Nucleus accumbens (tissue), 56 donors: ENCODE measurements around the gene TSPAN32.
A peak's percentile ranks its signal among the peaks of the same experiment; 100 is the strongest.
"Not testable (repeated sequence)": the region's sequence is repeated elsewhere in the genome, so short reads cannot be mapped to it uniquely, and the experiment has no call there.

Experiments
- DNase-seq, 56 donors: peaks; one replicate each; lab custom pipeline; 2025; lab: John Stamatoyannopoulos, UW

The TSPAN32 gene

DNA sequence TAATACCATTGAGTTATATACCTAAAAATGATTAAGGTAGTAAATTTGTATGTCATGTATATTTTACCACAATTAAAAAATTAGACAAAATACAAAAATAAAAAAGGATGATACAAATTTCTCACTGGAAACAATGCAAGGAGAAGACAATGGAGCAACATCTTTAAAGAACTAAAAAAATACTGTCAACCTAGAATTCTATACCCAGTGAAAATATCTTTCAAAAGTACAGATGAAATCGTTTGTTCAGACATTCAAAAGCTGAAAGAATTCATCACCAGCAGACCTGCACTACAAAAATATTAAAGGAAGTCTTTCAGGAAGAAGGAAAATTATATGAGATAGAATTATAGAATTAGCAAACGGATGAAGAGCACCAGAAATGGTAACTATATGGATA lies 21.6 kb upstream of the TSPAN32 start:
- DNase-seq: no peak

- DNase-seq: not testable (repeated sequence)
These were observed 15.5 kb upstream of the TSPAN32 start for GRCh38 chr11:2286350-2286749.

GRCh38 chr11:2287091-2287490 lies 14.7 kb upstream of the TSPAN32 start:
- DNase-seq: no peak

DNA sequence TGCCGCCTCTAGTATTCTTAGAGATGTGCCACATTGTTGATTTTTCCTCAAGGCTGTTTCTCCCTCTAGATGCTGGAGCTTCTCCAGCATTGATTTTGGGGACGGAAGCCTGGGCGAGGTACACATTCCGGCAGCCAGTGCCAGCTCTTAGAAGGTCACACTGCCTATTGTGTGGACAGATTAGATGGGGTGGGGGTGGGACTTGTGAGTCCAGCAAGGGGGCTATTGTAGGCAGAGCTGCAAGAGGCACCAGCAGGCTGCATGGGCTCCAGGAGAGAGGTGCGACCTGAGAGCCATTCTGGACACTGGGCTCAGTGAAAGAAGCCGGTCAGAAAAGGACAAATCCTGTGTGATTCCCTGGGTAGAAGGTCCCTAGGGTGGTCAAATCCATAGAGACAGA lies 12.5 kb upstream of the TSPAN32 start:
- no peak for DNase-seq

GRCh38 chr11:2289859-2290258 lies 12.0 kb upstream of the TSPAN32 start:
- no peak for DNase-seq

- no peak for DNase-seq
These were observed 11.4 kb upstream of the TSPAN32 start for GRCh38 chr11:2290351-2290841.

DNA sequence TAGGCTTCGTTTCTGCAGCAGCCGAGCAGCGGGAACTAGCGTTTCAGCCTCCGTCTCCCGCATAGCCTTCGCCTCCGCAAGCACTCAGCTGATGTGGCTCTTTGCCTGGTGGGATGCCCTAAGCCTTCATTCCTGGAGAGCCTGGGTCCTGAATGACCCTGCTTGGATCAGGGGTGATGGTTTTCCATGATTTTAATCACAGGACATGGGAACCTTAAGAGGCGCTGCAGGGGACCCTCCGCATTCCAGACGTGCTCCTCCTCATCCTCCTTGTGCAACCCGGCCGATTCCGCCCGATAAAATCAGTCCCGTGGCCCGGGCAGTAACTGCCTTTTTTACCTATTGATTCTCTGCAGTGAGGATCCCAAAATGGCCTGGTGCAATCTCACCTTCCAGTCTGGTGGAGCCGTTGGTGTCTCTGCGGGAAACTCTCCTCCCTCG lies 8.3 kb upstream of the TSPAN32 start:
- no peak for DNase-seq

- DNase-seq: peak in 1 of 56 donors; percentile 20
These were observed 7.6 kb upstream of the TSPAN32 start for GRCh38 chr11:2293984-2294925.

DNA sequence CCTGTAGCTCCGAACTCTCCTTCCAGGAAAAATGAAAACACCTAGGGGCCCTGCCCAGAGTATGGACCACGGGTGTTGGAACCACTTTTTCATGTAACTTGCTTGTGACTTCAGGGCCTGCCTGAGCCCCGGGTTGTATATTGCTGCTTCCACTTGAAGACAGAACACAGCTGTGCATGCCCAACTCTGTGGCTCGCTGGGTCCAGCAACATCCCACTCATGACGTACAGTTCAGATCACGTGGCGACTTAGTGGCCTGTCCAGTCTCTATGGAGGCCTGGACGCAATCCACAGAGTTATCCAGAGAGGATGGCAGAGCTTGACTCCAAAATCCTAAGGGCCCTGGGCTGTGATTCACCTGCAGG lies 6.9 kb upstream of the TSPAN32 start:
- no peak for DNase-seq

- DNase-seq: no peak
These were observed 5.6 kb upstream of the TSPAN32 start for GRCh38 chr11:2295971-2296912.

GRCh38 chr11:2296913-2297622 lies 4.7 kb upstream of the TSPAN32 start:
- no peak for DNase-seq

- no peak for DNase-seq
These were observed 4.2 kb upstream of the TSPAN32 start for GRCh38 chr11:2297623-2298030.

DNA sequence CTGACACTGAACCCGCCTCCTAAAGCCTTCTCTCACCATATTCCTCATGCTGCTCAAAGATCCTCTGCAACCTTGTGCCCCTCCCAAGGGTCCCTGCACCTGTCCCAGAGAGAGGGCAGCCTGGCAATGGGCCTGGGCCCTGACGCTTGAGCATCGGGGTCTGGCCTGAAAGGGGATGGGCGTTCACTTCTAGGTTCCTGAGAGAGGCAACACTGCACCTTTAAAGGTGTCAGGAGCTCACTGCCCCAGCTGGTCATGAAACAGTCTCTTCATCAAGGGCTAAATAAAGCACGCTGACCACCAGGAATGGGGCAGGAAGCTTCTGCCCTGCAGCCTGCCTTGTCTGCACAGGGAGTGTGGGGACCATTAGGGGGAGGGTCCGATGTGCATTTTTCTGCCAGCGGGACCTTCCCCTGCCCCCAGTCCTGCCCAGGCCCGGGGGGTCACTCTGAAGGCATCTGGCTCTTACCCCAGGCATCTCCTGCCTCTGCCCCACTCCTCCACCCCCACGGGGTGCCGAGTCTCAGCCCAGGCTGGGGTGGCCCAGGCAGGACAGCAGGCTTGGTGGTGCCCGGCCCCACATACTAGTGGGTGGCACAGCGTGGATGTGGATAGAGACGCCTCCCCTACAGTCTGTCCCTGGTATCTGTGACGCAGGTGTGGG lies 3.5 kb upstream of the TSPAN32 start:
- no peak for DNase-seq

DNA sequence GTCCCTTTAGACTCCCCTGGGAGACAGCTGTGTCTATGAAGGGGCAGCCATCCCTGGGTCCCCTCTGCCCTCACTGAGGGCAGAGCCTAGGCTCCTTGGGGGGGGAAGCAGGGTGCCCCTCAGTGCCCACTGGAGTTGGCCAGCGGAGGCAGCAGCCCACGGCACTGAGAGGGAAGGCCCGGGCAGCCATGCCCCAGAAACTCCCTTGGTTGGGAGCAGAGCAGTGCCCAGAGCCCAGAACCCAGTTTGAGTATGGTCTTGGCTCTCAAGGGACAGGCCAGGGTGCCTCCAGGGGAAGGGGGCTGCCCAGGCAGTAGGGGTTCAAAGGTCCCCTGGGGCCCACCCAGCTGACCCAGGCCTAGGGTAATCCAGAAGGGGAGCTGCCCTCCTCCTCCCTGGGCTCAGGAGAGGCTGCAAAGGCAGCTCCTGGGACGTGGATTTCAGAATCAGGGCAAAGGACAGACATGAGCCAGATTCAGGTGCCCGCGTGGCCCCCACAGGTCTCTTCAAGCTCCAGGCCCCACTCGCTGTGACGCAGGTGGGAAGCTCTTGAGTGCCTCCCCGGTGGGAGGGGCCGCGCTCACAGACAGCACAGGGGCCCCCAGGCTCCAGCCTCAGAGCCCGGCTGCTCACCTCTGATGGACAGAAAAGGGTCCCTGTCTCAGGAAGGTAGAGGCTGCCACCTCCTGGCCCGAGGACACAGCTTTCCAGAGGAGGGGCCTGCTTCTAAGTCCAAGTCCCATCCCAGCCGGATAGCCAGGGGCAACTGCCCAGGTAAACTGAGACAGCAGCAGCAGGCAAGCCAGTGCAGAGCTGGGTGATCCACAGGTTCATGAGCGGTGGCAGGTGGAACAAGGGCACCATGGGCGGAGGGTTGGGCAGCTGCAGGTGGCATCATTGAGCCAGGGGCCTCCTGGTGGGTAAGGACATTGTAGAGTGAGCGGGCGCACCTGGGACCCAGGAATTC lies 2.7 kb upstream of the TSPAN32 start:
- DNase-seq: no peak

DNA sequence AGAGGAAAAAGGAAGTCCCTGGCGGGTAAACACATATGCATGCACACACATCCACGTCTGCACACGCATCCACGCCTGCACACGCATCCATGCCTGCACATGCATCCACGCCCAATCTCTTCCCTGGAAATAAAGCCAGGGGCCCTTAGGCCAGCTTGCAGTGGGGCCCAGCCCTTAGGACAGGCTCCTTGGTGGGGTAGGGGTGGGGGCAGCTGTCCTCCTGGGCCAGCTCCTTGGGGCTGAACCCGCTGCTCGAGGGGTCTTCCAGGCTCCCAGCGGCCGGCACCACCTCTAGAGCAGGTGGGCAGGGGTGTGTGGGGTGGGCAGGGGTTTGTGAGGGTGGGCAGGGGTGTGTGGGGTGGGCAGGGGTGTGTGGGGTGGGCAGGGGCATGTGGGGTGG lies 2.0 kb upstream of the TSPAN32 start:
- DNase-seq: no peak

DNA sequence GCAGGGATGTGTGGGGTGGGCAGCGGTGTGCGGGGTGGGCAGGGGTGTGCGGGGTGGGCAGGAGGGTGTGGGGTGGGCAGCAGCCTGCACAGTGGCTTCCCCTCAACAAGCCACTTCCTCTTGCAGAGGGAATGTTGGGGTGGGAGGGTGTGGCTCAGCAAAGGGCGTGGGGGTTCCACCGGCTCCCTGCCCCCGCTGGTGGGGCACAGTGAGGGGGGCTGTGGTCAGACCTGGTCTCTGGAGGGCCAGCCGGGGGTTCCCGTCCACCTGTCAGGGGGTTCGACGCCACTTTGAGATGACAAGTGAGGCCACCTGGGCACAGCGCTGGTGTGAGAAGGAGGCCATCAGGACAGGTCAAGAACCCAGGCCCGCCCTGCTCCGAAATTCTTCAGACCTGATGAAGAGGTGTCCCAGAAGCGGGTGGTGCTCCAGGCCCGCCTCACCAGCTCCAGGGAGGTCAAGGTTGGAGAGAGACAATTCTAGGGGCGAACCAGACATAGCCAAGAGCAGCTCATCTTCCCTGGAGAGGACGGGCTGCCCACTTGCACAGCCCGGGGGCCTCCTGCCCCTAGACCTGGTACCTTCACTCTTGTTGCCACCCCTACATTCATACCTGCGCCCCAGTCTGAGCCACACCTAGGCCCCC lies 1.4 kb upstream of the TSPAN32 start:
- no peak for DNase-seq

GRCh38 chr11:2300936-2301630 lies 730 bp upstream of the TSPAN32 start:
- no peak for DNase-seq
